Stimulated activated CD4-positive, alpha-beta T cell treated with anti-CD3 and anti-CD28 coated beads, TNF-alpha, amount 100 ng/mL, for 24 hours (primary cell): ENCODE data around the gene FERMT1.
"Not testable (repeated sequence)": the region's sequence is repeated elsewhere in the genome, so short reads cannot be mapped to it uniquely, and the experiment has no call there.

ENCODE experiments used
- DNase-seq, 3 experiments: peaks; one replicate each; pipeline ENCODE4 v3.0.0-alpha.2; 2020; ENCODE audit warnings: low read depth in 3 of 3

Gene FERMT1

GRCh38 chr20:6040958-6041807, 81.6 kb downstream of the FERMT1 start:
- DNase-seq: no peak

GRCh38 chr20:6040540-6040939, 82.3 kb downstream of the FERMT1 start:
- no peak for DNase-seq

GRCh38 chr20:6039766-6040165, 83.1 kb downstream of the FERMT1 start:
- DNase-seq: no peak

GRCh38 chr20:6038256-6038655, 84.6 kb downstream of the FERMT1 start:
- DNase-seq: no peak

- DNase-seq: no peak
Observed at GRCh38 chr20:6037082-6037481, 85.7 kb downstream of the FERMT1 start.

- DNase-seq: no peak
Observed at GRCh38 chr20:6036213-6036612, 86.6 kb downstream of the FERMT1 start.

- no peak for DNase-seq
Observed at GRCh38 chr20:6034134-6034969, 88.5 kb downstream of the FERMT1 start.

- DNase-seq: not testable (repeated sequence)
Observed at GRCh38 chr20:6032907-6033306, 89.9 kb downstream of the FERMT1 start.

- no peak for DNase-seq
Observed at GRCh38 chr20:6030453-6031080, 92.3 kb downstream of the FERMT1 start.

GRCh38 chr20:6029538-6029937, 93.3 kb downstream of the FERMT1 start:
- no peak for DNase-seq

- DNase-seq: no peak
Observed at GRCh38 chr20:6028818-6029217, 94.0 kb downstream of the FERMT1 start.

GRCh38 chr20:6026051-6026450, 96.8 kb downstream of the FERMT1 start:
- DNase-seq: no peak
